Measurements from ENCODE around the gene CYP2A13.
"Not testable (repeated sequence)": the region's sequence is repeated elsewhere in the genome, so short reads cannot be mapped to it uniquely, and the experiment has no call there.

CYP2A13 gene

DNA sequence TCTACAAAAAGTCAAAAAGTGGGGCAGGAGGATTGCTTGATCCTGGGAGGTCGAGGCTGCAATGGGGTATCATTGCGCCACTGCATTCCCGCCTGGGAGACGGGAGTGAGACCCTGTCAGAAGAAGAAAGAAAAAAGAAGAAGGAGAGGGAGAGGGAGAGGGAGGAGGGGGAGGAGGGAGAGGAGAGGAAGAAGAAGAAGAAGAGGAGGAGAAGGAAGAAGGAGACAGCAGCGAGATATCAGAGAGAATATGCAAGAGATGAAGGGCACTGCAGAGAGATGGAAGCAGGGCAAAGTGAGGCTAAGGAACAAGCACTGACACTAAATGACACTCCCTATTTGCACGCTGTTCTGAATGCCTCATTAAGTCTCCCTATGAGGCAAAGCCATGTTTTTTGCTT, 40.4 kb downstream of the CYP2A13 start:
- TF ChIP-seq, protein P1, sequence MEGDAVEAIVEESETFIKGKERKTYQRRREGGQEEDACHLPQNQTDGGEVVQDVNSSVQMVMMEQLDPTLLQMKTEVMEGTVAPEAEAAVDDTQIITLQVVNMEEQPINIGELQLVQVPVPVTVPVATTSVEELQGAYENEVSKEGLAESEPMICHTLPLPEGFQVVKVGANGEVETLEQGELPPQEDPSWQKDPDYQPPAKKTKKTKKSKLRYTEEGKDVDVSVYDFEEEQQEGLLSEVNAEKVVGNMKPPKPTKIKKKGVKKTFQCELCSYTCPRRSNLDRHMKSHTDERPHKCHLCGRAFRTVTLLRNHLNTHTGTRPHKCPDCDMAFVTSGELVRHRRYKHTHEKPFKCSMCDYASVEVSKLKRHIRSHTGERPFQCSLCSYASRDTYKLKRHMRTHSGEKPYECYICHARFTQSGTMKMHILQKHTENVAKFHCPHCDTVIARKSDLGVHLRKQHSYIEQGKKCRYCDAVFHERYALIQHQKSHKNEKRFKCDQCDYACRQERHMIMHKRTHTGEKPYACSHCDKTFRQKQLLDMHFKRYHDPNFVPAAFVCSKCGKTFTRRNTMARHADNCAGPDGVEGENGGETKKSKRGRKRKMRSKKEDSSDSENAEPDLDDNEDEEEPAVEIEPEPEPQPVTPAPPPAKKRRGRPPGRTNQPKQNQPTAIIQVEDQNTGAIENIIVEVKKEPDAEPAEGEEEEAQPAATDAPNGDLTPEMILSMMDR (conservative IDR thresholded peaks at IDR 0.05; ENCODE audit: low read depth) = no peak
- no peak for DNase-seq (ENCODE audit: low spot score)
- ChIA-PET CTCF (no interaction called here), POLR2A (ENCODE audit: low non-redundant PET) (no interaction called here)
- peak overlapping the region; percentile 63 for H3K27ac ChIP-seq

DNA sequence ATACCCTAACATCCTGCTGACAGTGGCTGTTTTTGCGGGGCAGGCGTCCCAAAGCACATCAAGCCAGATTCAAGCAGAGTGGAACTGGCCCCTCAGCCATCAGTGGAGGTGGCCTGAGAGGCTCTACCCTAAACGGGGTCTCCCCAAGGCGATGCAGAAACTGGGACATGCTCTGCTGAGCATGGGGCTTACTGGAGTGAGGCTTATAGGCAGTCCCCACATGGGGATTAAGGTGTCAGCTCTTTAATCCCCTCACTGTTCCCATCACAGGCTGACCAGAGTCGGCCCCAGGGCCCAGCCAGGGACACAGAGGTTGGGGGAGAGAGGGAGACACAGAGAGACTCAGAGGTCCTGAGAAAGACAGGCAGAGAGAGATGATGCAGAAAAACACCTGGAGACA, 42.9 kb downstream of the CYP2A13 start:
- no peak overlapping the region for H3K27ac ChIP-seq
- ChIA-PET POLR2A (ENCODE audit: low non-redundant PET) (no interaction called here), CTCF (interaction anchor here (0.7 kb wide), 1 partner anchor 918 kb away, joined by 4 read pairs; no protein-coding TSS in a partner anchor)
- DNase-seq (ENCODE audit: low spot score) = no peak
- TF ChIP-seq, protein P1 (conservative IDR thresholded peaks at IDR 0.05; ENCODE audit: low read depth) = no peak

DNA sequence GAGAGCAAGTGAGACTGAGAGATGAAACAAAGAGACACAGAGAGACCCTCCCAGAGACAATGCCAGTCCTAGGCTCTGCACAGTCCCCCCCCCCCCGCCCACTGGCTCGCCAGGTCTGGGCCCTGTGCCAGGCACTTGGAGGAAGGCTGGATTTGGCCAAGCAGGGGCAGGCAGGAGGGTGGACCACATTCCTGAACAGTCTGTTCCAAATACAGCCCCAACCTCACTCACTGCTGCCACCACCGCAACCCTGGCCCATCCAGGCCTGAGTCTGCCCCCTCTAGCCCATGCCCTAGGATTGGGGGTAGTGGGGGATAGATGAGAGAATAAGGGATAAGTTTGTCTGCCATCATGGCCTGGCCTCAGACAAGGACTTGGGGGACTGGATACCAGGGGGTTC, 45.0 kb downstream of the CYP2A13 start:
- ChIA-PET CTCF (no interaction called here), POLR2A (ENCODE audit: low non-redundant PET) (no interaction called here)
- peak overlapping the region; percentile 38 for H3K27ac ChIP-seq
- TF ChIP-seq, protein P1 (conservative IDR thresholded peaks at IDR 0.05; ENCODE audit: low read depth) = no peak
- DNase-seq (ENCODE audit: low spot score) = no peak

DNA sequence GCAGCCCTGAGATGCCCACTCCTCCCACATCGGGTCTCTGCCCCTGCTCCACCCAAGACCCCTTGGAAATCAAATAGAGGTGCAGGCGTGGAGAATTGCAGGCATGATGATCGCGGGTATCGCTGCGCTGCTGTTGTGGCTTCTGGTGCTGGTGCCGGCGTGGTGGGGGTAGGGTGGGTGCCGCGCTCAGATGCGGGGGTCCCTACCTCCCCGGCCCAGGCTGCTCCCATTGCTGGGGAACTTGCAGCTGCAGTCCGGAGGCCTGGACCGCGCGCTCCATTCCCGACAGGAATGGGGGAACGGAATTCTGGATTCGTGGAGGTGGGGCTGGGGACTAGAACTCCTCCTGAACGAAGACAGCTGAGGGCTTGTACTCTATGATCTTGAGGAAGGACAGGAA, 46.4 kb downstream of the CYP2A13 start:
- TF ChIP-seq, protein P1 (conservative IDR thresholded peaks at IDR 0.05; ENCODE audit: low read depth) = no peak
- ChIA-PET CTCF (no interaction called here), POLR2A (ENCODE audit: low non-redundant PET) (no interaction called here)
- no peak overlapping the region for H3K27ac ChIP-seq
- no peak for DNase-seq (ENCODE audit: low spot score)

DNA sequence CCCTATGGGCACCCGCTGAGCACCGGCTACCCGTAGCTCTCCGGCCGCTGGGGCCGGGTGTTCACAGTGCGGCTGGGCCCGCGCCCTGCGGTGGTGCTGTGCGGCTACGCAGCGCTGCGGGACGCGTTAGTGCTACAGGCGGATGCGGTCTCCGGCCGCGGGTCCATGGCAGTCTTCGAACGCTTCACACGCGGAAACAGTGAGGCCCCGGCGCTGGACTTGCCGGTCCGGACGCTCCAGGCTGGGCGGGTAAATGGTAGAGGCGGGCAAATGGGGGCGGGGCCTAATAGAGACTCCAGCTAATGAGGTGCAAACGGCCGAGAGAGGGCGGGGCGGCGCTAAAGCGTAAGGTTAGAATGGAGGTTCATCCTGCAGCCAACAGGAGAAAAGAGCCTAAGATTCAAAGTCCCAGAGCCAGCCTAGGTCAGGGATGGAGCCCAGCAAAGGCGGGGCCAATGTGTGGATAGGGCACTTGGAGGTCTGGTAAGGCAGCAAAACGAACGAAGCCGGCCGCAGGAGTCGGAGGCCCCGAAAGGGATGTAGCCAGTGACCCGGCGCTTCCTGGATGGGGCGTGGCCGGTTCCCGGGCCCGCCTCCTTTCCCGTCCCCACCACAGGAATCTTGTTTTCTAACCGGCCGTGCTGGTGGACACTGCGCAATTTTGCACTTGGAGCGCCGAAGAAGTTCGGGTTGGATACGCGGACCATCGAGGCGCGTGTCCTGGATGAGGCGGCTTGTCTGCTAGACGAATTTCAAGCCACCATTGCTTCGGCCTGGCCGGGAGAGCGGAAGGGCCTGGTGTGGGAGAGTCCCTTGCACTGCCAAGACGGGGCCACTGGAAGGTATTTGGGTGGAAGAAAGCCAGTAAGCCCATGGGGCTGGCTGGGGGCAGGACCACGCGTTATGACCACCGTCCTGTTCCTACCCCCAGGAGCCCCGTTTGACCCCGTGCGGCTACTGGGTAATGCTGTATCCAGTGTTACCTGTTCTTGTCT, 47.4 kb downstream of the CYP2A13 start:
- POLR2A ChIA-PET (ENCODE audit: low non-redundant PET); DNase-seq (ENCODE audit: low spot score); CTCF ChIA-PET; H3K27ac ChIP-seq: not testable (repeated sequence)

DNA sequence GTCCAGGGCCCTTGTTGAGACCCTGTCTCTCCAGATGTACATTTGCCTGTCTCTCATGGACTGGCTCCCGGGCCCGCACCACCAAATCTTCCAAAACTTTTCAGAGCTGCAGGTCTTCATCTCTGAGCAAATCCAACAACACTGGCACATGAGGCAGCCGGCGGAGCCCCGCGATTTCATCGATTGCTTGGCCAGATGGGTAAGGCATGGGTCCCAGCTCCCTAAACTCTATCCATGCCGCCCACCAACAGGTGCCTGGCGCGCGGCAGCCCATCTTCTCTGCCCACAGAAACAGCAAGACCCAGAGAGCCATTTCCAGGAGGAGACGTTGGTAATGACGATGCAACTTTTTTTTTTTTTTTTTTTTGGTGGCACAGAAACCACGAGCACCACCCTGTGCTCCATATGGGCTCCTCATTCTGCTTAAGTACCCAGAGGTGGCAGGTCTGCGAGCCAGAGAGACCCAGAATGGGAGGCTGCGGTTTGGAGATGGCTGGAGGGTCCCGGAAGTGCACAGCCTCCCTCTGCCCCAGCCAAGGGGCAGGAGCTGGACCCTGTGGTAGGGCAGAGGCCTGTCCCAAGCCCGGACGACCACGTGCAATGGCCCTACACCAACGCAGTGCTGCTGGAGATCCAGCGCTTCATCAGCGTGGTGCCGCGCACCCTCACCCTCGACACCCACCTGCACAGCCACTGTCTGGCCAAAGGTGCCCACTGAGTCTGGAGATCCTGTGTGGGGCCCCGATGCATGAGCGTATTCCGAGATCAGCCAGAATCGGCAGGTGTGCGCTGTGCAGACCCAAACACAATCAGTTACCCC, 48.6 kb downstream of the CYP2A13 start:
- TF ChIP-seq, protein P1 (conservative IDR thresholded peaks at IDR 0.05; ENCODE audit: low read depth) = no peak
- no peak overlapping the region for H3K27ac ChIP-seq
- ChIA-PET CTCF (no interaction called here), POLR2A (ENCODE audit: low non-redundant PET) (no interaction called here)
- DNase-seq (ENCODE audit: low spot score) = no peak
